Stimulated activated CD4-positive, alpha-beta T cell treated with anti-CD3 and anti-CD28 coated beads, Interleukin-15, amount 100 ng/mL, for 48 hours (primary cell): Measurements from ENCODE around the gene CDC42BPB.

Experiments
- DNase-seq, 2 donors: peaks; one replicate each; pipeline ENCODE4 v3.0.0-alpha.2; 2020; ENCODE audit warnings: low read depth in 2 of 2

The CDC42BPB gene

GRCh38 chr14:103073876-103074728 is 16.8 kb upstream of the CDC42BPB start:
- no peak for DNase-seq

DNA sequence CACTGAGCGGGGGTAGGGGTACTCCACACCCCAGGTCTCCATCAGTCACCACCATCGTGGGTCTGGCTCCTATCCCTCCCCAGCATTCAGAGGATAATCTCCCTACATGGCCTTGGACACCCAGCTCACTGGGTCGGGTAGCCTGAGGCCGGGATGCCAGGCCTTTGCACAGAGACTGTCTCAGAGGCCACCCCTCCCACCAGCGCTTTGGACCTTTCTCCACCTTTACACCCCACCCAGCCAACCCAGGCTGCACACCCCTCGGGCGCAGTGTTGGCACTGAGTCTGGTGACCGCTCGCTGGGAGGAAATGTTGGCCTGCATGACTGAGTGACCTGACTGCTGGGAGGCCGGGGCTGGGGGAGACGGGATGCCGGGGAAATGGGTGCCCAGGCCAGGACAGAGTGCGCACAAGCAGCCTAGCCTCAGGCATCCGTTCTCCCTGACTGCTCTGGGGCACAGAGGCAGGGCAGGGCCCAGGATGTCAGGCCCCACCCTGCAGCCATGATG is 16.1 kb upstream of the CDC42BPB start:
- no peak for DNase-seq

GRCh38 chr14:103072595-103073366 is 15.4 kb upstream of the CDC42BPB start:
- DNase-seq, result no peak

- no peak for DNase-seq
These were observed 14.3 kb upstream of the CDC42BPB start for GRCh38 chr14:103071544-103072251.

DNA sequence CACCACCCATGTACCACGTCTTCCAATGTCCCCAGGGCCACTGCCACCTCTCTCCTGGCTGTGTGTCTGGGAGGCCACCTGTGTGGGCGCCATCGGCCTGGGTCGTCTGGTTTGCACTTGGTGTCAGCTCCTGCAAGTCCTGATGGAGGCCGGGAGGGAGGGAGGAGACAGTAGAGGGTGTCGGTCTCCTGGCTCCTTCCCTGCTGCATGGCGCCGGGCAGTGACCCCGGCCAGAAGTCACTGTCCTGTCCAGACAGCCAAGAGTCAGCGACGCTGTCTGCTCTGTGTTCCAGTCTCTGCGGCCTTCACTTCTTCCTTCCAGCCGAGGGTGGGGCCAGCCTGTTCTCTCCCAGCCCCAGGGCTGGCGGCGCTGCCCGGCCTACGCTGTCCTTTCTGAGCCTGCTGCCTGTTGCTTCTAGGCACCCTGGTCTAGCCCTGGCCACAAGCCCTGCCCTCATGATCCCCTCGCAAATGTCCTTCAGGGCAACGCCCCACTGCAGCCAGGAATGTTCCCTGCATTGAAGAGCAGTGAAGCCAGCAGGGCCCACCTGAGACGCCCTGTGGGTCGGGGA is 13.7 kb upstream of the CDC42BPB start:
- DNase-seq, result no peak

GRCh38 chr14:103070263-103070885 is 13.0 kb upstream of the CDC42BPB start:
- no peak for DNase-seq

DNA sequence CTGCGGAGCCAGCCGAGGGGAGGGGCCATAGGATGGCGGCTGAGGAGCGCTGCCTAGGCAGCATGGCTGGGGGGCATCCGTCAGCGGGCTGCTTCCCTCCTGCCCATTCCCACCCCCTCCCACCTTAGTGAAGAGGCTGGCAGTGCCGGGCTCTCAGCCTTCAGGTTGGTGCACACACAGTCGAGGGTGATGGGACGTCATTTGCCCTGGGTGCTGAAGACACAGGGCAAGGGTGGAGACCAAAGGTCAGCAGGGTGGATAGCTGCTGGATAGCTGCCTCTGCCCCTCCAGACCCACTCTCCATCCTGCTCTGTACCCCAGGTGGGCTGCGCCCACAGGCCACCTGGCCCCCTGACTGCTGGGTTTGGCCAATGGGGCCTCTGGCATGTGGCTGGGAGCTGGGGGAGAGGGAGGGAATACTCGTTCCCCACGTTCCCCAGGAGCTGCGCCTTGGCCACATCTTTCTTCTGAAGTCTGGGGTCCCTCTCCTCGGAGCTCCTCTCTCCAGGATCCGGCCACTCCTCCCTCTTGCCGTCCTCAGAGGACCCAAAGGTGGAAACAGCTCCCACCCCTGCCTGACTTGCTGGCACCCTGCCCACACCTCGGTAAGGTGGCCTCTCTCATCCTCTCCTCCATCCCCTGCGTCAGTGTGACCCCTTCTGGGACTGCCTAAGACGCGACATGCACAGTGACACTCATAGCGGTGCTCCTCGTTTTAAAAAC is 11.2 kb upstream of the CDC42BPB start:
- DNase-seq, result no peak

- no peak for DNase-seq
These were observed 10.0 kb upstream of the CDC42BPB start for GRCh38 chr14:103067231-103067954.

GRCh38 chr14:103066399-103066798 is 9.1 kb upstream of the CDC42BPB start:
- no peak for DNase-seq

DNA sequence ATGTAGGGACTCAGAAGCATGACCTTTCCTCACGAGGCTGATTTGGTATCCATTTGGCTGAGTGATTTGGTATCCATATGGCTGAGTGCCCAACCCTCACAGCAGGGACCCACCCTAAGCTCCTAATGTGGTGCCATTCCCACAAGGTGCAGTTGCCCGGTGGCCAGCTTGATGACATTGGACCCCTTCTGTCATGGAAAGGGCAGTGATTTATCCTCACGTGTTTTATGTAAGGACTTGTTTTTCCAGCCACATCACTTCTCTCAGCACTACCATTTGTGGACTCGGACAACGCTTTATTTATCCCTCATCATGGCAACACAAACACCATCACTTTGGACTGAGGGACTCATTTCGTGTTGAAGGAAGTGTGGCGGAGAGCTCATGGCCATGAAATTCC is 8.5 kb upstream of the CDC42BPB start:
- DNase-seq, result no peak

DNA sequence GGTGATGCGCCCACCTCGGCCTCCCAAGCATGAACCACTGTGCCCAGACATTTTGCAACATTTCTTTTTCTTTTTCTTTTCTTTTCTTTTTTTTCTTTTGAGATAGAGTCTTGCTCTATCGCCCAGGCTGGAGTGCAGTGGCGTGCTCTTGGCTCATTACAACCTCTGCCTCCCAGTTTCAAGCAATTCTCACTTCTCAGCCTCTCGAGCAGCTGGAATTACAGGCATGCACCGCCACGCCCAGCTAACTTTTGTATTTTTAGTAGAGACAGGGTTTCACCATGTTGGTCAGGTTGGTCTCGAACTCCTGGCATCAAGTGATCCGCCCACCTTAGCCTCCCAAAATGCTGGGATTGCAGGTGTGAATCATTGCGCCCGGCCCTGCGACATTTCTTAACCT is 7.6 kb upstream of the CDC42BPB start:
- DNase-seq, result no peak

DNA sequence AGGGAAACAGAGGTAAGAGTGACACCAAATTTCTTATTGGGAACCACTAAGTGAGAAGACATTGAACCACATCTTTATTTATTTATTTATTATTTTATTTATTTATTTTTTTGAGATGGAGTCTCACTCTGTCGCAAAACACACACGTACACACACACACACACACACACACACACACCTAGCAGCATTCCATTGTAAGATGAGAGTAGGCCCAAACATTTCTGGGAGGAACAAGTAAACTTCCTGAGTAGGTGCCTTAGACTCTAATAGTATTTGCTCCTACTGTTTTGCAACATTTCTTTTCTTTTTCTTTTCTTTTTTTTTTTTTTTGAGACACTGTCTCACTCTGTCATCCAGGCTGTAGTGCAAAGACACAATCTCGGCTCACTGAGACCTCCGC is 7.1 kb upstream of the CDC42BPB start:
- DNase-seq, result no peak

GRCh38 chr14:103061482-103061976 is 4.2 kb upstream of the CDC42BPB start:
- no peak for DNase-seq

GRCh38 chr14:103059556-103059955 is 2.2 kb upstream of the CDC42BPB start:
- no peak for DNase-seq

GRCh38 chr14:103058164-103059055 is 1.1 kb upstream of the CDC42BPB start:
- no peak for DNase-seq

DNA sequence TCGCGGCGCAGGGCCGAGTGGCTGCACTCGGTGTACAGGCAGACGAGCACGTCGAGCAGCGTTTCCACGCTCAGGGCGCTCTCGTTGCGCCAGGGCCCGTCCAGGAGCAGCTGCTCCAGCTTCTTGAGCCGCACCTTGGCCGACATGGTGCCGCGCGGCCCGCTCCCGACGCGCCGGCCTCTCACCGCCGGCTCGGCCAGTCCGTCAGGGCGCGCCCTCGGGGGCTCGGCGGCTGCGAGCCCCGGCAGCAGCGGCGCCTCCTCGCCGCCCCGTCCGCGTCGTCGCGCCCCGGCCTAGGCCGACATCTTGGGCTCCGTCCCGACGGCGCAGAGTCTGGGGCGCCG is 349 bp downstream of the CDC42BPB start:
- no peak for DNase-seq

- no peak for DNase-seq
These were observed 874 bp downstream of the CDC42BPB start for GRCh38 chr14:103056322-103057027.

DNA sequence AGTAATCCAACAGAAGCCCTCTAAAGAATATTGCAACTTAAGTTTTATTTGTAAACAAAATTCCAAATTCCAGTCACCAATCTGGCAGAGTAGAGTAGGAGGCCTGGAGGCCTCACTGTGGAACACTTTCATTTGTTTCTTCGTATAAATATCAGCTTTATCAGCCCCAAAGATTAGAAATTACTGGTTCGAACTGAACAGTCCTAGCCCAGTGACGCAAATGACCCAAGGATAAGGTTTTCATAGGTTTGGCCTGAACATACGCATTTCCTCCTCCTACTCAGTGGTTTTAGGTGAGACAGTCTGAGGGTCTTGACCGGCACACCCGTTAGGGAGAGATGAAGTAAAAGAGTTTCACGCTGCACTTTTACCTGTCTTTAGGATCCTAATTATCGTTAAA is 1.7 kb downstream of the CDC42BPB start:
- no peak for DNase-seq
